Effector memory CD8-positive, alpha-beta T cell (primary cell): ENCODE measurements around the gene BACH2.
A peak's percentile ranks its signal among the peaks of the same experiment; 100 is the strongest.

ENCODE experiments used
- ATAC-seq: fragments of 150-1000 bp; cut with Tn5 transposase; replicated peaks from 2 replicates; pipeline ENCODE4 v1.10.0; 2021; ENCODE audit warnings: mild to moderate bottlenecking, moderate library complexity
- DNase-seq, 3 experiments: peaks; one replicate each; pipeline ENCODE4 v3.0.0; 2021
- H3K27ac Mint-ChIP-seq, 2 donors: one replicate each; pipeline ENCODE4 v1.8.0; 2022; ENCODE audit warnings: mild to moderate bottlenecking in 2 of 2, mixed read lengths in 2 of 2, moderate library complexity in 2 of 2
- H3K27me3 Mint-ChIP-seq, 2 donors: one replicate each; pipeline ENCODE4 v1.8.0; 2022; ENCODE audit warnings: mixed read lengths in 2 of 2
- H3K36me3 Mint-ChIP-seq: one replicate; pipeline ENCODE4 v1.8.0; 2022; ENCODE audit warnings: mild to moderate bottlenecking, moderate library complexity, mixed read lengths; ENCODE audit not compliant: insufficient read depth
- H3K4me1 Mint-ChIP-seq, 2 donors: one replicate each; pipeline ENCODE4 v1.8.0; 2022; ENCODE audit warnings: low read depth in 2 of 2, mixed read lengths in 2 of 2
- H3K4me3 Mint-ChIP-seq, 2 donors: one replicate each; pipeline ENCODE4 v1.8.0; 2022; ENCODE audit warnings: mild to moderate bottlenecking in 2 of 2, mixed read lengths in 2 of 2, moderate library complexity in 2 of 2
- H3K9me3 Mint-ChIP-seq, 2 donors: one replicate each; pipeline ENCODE4 v1.8.0; 2022; ENCODE audit warnings: mixed read lengths in 2 of 2

Gene BACH2

DNA sequence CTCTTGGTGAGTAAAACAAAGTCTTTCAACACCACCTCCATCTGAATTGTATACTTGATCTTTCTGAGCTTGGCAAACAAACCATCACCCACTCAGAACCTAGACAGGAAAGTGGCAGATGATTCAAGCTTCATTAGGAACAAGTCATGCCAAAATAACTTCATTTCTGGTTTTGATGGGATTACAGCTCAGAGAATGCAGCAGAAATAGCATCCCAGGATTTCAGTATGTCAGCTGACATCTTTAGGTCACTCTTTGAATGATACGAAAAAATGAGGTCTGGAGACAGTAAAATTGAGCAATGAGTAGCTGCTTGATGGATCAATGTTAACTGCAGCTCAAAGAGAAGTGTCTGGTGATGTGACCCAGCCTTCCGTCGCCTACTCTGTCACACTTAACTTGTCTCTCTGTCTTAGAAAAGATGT, 310.0 kb downstream of the BACH2 start:
- H3K4me1 Mint-ChIP-seq, result peaks cover 0 to 9% of the 10 kb centered on the region in 2 donors
- no peak for DNase-seq
- H3K36me3 Mint-ChIP-seq, result peaks cover 4% of the 10 kb centered on the region
- peak overlapping the region in 1 of 2 donors; percentile 15 for H3K27ac Mint-ChIP-seq
- ATAC-seq, result no peak
- H3K27me3 Mint-ChIP-seq, result no peaks in the 10 kb centered on the region
- no peak overlapping the region for H3K4me3 Mint-ChIP-seq
- no peaks in the 10 kb centered on the region for H3K9me3 Mint-ChIP-seq

- no peak for DNase-seq
- Mint-ChIP-seq H3K4me3 (no peak overlapping the region), H3K36me3 (peaks cover 9% of the 10 kb centered on the region), H3K4me1 (peaks cover 0 to 9% of the 10 kb centered on the region in 2 donors), H3K9me3 (no peaks in the 10 kb centered on the region), H3K27ac (no peak overlapping the region), H3K27me3 (no peaks in the 10 kb centered on the region)
- ATAC-seq, result no peak
Observed at GRCh38 chr6:89985751-89986493, 310.7 kb downstream of the BACH2 start.

DNA sequence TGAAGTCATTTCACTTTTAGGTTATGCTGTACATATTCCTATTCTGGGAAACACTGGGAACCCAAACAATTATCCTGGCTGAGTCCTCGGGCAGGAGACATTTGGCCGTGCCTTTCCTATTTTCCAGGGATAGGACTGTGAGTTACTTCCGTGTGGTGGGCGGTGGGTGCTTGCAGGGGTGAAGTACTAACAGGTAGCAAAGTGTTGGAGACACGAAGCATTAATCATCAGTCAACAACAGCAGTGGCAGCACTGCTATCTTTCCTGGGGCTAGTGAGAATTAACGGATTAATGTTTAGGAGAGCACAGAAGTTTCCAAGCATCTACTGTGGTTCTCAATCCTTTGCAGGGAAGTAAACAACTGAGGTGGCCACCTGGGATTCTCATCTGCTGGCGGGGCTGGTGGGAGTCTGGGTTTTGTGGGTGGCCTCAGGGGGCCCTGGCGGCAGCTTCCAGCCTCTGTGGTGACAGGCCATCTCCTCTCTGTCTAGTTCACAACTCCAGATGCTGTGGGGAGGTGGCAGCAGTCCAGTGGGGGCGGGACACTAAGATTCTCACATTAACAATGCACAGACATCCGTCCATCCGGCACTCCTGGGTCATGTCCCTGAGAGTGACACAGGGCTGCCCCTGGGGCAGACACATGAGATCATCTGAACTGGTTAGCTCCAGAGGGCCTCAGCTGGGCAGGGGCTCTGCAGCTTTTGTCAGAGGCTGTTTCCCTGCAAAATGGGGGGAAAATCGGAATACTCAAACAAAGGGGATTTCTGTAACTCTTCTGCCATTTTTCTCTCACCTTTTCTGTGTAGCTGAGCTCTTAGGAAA, 311.5 kb downstream of the BACH2 start:
- Mint-ChIP-seq H3K4me3 (no peak overlapping the region), H3K27ac (no peak overlapping the region), H3K27me3 (no peaks in the 10 kb centered on the region), H3K36me3 (peaks cover 9% of the 10 kb centered on the region), H3K4me1 (peaks cover 0 to 8% of the 10 kb centered on the region in 2 donors), H3K9me3 (no peaks in the 10 kb centered on the region)
- no peak for DNase-seq
- ATAC-seq, result no peak

DNA sequence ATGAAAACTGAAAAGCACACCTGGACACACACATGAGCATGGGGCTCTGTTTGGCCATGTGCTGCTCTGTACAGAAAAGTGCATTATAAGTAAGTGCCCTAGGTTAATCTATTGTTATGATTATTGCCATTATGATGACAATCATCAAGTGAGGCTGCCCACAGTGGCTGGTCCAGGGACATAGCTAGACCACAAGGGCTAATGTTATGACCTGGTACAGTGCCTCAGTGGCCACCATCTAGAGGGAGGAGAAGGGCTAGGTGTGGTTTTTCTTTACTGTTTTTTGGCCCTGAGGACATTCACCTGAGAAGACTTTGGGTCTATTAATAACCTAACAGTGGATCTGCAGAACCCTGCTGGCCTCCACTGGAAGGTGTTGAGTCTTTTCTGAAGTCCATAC, 316.3 kb downstream of the BACH2 start:
- H3K27ac Mint-ChIP-seq, result no peak overlapping the region
- peaks cover 0 to 3% of the 10 kb centered on the region in 2 donors for H3K4me1 Mint-ChIP-seq
- DNase-seq, result no peak
- no peaks in the 10 kb centered on the region for H3K27me3 Mint-ChIP-seq
- peaks cover 9% of the 10 kb centered on the region for H3K36me3 Mint-ChIP-seq
- H3K9me3 Mint-ChIP-seq, result no peaks in the 10 kb centered on the region
- no peak overlapping the region for H3K4me3 Mint-ChIP-seq
- no peak for ATAC-seq

DNA sequence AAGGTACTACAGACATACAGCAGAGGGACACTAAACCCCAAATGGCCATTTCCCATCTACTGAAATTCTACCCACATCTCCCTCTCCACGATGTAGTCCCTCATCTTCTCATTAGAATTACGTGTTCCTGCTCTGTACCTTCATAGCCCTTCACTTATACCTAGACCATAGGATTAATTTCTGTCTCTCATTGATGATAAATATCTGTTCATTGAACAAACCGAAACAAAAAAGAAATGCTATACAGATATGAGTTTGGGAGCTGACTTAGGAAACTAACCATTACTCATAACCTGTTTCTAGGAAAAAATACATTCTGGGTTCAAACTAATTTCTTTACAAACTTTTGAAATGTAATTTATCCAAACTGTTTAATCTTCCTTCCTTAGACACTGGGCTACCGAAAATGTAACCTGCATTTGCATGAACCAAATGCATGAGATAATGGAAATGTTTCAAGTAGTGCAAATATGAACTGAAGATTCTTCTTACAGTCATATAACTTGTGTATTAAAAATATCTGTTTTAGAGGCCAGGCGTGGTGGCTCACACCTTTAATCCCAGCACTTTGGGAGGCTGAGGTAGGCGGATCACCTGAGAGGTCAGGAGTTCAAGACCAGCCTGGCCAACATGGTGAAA, 317.0 kb downstream of the BACH2 start:
- no peak overlapping the region for H3K27ac Mint-ChIP-seq
- H3K4me1 Mint-ChIP-seq, result peaks cover 0 to 3% of the 10 kb centered on the region in 2 donors
- H3K36me3 Mint-ChIP-seq, result peaks cover 9% of the 10 kb centered on the region
- H3K27me3 Mint-ChIP-seq, result no peaks in the 10 kb centered on the region
- no peak overlapping the region for H3K4me3 Mint-ChIP-seq
- DNase-seq, result no peak
- H3K9me3 Mint-ChIP-seq, result no peaks in the 10 kb centered on the region
- ATAC-seq, result no peak

GRCh38 chr6:89978749-89979145, 317.9 kb downstream of the BACH2 start:
- peaks cover 0 to 3% of the 10 kb centered on the region in 2 donors for H3K4me1 Mint-ChIP-seq
- H3K36me3 Mint-ChIP-seq, result peaks cover 9% of the 10 kb centered on the region
- DNase-seq, result no peak
- ATAC-seq, result no peak
- H3K27me3 Mint-ChIP-seq, result no peaks in the 10 kb centered on the region
- H3K9me3 Mint-ChIP-seq, result no peaks in the 10 kb centered on the region
- H3K4me3 Mint-ChIP-seq, result no peak overlapping the region
- H3K27ac Mint-ChIP-seq, result no peak overlapping the region

DNA sequence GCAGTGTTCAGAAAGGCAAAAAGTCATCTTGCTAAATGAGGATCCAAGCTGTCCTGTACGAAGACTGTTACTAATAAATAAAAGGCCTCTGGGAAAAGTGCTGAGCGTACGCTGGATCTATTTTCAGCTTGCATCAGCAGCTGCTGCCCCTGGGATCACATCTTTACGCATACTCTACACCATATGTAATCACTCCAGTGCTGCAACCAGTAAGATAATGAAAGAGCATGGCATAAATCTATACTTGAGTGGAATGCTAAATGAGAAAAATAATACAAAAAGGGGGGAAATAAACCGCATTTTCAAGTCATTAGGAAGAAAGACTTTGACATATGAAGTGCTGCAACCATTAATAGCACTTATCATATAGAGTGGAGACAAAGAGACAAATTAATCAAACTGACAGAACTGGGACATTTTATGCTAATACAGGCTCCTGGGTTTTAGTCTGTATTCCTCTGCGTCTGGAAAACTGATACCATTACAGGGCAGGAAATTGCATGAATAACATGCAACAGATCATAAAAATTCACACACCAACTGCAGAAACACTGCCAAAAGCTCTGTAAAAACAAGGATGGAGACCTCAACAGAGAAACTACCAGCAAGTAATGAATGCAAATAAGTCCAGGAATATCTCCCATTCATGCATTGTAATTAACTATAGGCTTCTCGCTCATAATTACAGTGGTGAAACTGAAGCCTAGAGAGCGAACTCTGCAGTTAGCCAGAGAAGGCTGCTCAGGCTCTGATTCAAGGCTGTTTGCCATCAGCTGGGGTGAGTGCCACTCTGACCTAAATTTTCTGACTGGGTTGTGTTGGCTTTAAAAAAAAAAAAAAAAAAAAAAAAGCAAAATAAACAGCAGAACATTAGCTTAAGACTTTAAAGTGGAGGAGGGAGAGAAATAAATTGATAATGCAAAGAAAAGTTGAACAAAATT, 318.6 kb downstream of the BACH2 start:
- Mint-ChIP-seq H3K4me1 (peaks cover 0 to 3% of the 10 kb centered on the region in 2 donors), H3K27ac (no peak overlapping the region), H3K27me3 (no peaks in the 10 kb centered on the region), H3K4me3 (no peak overlapping the region), H3K9me3 (no peaks in the 10 kb centered on the region), H3K36me3 (peaks cover 9% of the 10 kb centered on the region)
- no peak for DNase-seq
- ATAC-seq, result no peak

GRCh38 chr6:89976694-89977020, 320.0 kb downstream of the BACH2 start:
- H3K27me3 Mint-ChIP-seq, result no peaks in the 10 kb centered on the region
- peaks cover 8% of the 10 kb centered on the region for H3K36me3 Mint-ChIP-seq
- H3K4me3 Mint-ChIP-seq, result no peak overlapping the region
- no peak overlapping the region for H3K27ac Mint-ChIP-seq
- peaks cover 0 to 8% of the 10 kb centered on the region in 2 donors for H3K4me1 Mint-ChIP-seq
- no peaks in the 10 kb centered on the region for H3K9me3 Mint-ChIP-seq
- DNase-seq, result no peak
- no peak for ATAC-seq

DNA sequence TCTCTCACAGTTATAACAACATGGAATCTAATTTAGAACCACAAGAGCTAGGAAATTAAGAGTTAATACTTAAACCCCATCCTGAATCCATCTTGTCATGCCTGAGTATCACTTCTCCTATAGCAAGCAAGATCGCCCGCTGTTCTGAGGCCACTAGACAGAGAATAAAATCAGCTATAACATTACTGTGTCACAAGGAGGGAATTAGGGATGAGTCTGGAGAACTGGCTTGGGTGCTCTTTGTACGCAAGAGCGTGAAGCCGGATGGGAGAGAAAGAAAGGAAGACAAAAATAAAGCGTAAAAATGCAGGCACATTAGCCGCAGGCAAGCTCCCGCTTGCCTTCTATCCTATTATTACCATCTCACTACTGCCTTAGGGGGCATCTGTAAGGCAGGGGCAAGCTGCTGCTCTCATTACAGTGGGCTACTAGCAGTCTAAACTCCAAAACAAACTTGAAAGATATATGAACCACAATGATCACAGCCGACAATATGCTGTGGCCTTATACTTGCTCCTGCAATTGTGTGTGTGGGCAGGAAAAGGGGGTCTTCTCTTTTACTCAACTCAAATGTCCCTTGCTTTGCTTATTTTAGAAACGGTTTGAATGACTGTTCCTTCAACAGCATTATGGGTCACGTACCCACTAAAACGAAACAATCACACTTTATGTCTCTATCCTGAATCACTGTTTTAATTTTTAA, 320.5 kb downstream of the BACH2 start:
- Mint-ChIP-seq H3K4me3 (no peak overlapping the region), H3K9me3 (no peaks in the 10 kb centered on the region), H3K27me3 (no peaks in the 10 kb centered on the region), H3K27ac (no peak overlapping the region), H3K4me1 (peaks cover 0 to 13% of the 10 kb centered on the region in 2 donors), H3K36me3 (peaks cover 4% of the 10 kb centered on the region)
- DNase-seq, result no peak
- ATAC-seq, result no peak

DNA sequence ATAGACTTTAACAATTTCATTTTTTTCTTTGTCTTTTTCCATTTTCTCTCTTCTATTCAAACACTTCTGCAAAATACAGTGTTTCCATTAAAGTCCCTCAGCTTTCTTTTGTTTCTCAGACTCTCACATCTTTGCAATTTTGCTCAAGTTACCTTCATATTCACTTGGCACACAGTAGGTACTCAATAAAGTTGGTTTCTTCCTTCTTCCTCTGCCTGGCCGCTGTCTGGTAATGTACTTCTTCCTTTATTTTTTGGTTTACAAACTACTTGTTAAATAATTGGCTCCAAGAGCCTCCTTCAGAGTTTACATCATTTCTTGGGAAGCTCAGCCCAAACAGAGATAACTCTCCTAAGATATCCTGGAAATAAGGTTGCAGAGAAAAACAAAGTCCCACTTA, 321.3 kb downstream of the BACH2 start:
- no peak overlapping the region for H3K4me3 Mint-ChIP-seq
- DNase-seq, result no peak
- no peak overlapping the region for H3K27ac Mint-ChIP-seq
- no peak for ATAC-seq
- no peaks in the 10 kb centered on the region for H3K9me3 Mint-ChIP-seq
- H3K4me1 Mint-ChIP-seq, result peaks cover 0 to 13% of the 10 kb centered on the region in 2 donors
- H3K36me3 Mint-ChIP-seq, result peaks cover 3% of the 10 kb centered on the region
- H3K27me3 Mint-ChIP-seq, result no peaks in the 10 kb centered on the region

- no peak overlapping the region for H3K4me3 Mint-ChIP-seq
- no peaks in the 10 kb centered on the region for H3K9me3 Mint-ChIP-seq
- DNase-seq, result no peak
- no peak overlapping the region for H3K27ac Mint-ChIP-seq
- H3K27me3 Mint-ChIP-seq, result no peaks in the 10 kb centered on the region
- peaks cover 3% of the 10 kb centered on the region for H3K36me3 Mint-ChIP-seq
- no peak for ATAC-seq
- peaks cover 0 to 11% of the 10 kb centered on the region in 2 donors for H3K4me1 Mint-ChIP-seq
Observed at GRCh38 chr6:89974834-89975233, 321.8 kb downstream of the BACH2 start.

DNA sequence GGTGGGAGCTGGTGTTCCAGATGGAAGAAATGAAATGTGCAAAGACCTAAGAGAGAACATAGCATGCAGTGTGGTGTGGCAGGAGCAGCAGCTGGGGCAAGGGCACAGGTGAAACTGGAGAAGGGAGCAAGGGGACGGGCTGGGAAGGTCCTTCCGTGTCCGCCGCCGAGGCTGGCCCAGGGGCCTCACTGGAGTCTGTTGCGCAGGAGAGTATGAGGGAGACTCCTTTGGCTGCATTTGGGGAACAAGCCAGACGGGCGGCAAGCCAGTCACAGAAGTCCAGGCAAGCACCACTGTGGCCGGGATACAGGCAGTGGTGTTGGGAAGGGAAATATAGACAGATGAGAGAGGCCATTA, 324.6 kb downstream of the BACH2 start:
- Mint-ChIP-seq H3K36me3 (peaks cover 3% of the 10 kb centered on the region), H3K9me3 (no peaks in the 10 kb centered on the region), H3K4me1 (peaks cover 0 to 11% of the 10 kb centered on the region in 2 donors), H3K27me3 (no peaks in the 10 kb centered on the region), H3K4me3 (no peak overlapping the region), H3K27ac (peak overlapping the region in 1 of 2 donors; percentile 14)
- ATAC-seq (no peak), DNase-seq (no peak)
